CD4-positive, alpha-beta T cell treated with Interleukin-6 at 100 ng/mL for 8 hours (primary cell): ENCODE data around the gene MTM1.

Experiments used
- DNase-seq: peaks from one replicate; pipeline ENCODE4 v3.0.0-alpha.2; 2020; ENCODE audit warnings: mixed read lengths, low spot score

MTM1 gene

DNA sequence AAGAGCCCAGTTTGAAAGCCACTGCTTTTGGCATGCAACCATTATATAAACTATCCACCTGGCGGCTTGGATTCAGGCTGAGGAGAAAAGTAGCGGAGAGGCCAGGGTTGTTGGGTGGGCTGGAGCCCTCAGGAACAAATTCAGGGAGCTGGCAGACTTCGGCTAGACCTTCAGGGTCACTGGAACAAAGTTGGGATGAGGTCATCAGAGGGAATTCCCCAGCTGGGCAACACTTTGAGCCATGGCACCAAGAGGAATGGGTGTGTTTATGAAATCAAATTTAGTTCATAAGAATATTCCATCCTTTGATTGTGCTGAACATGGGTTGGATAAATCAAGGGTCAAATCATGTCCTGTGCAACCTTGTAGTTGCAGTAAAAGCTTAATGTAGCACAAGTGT lies 146.8 kb downstream of the MTM1 start:
- DNase-seq: no peak

GRCh38 chrX:150719621-150720020 lies 151.2 kb downstream of the MTM1 start:
- no peak for DNase-seq
